ENCODE data around the gene GAS2L1. TPM values are rescaled to one million over a fixed set of nuclear protein-coding genes. Genes with fewer than 3 reads are reported as not detected.

Gene GAS2L1
- polyA plus RNA-seq, 5 donors, result 5.2 to 11.1 (median 7.2) TPM

DNA sequence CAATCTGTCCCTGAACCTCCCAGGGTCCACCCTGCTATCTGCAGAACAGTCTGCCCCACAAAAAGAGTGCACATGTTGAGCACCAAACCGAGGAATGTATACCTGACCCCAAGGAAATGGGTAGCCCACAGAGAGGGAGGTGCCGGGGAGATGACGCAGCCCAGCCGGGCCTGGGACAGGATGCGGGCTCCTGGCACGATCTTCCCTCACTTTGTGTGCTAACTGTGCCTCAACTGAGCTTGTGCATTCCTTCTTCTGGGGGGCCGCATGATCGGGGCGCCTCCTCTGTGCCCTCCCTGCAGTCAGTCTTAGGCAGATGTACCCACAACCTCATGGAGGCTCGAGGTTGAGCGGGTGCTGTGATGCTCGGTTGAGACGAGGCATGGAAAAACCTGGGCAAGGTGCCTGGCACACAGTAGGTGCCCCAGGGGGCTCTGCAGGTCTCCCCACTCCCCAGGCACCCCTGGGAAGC, 2.4 kb downstream of the GAS2L1 start:
- no peak for DNase-seq

DNA sequence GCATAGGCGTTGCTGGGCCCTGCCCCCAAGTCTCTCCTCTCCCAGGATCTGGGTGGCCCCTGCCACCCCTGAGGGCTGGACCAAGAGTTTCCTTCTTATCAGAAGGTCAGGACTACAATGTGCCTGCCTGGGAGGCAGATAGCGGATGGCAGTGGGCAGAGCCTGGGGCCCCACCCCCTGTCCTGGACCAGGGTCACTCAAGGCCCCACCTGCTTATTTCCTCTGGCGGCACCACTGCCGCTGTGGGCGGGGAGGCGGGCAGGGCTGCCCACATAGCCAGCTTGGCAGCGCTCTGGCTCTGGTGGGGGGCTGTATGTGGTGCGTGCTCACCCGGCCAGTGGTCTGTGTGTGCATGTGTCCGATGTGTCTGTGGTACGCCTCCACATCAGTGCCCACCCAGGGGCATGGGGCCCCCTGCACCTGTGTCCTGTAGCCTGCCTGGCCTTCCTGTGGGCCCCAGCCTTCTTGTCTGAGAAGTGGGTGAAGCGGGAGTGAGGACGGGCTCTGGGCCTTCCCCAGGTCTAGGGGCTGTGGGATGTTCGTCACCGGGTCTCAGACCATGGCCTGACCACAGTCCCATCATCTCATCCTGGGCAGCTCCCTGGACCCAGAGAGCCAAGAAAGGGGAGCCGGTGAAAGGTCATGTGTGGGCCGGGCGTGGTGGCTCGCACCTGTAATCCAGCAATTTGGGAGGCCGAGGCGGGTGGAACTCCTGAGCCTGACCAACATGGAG, 3.0 kb downstream of the GAS2L1 start:
- DNase-seq, result no peak

DNA sequence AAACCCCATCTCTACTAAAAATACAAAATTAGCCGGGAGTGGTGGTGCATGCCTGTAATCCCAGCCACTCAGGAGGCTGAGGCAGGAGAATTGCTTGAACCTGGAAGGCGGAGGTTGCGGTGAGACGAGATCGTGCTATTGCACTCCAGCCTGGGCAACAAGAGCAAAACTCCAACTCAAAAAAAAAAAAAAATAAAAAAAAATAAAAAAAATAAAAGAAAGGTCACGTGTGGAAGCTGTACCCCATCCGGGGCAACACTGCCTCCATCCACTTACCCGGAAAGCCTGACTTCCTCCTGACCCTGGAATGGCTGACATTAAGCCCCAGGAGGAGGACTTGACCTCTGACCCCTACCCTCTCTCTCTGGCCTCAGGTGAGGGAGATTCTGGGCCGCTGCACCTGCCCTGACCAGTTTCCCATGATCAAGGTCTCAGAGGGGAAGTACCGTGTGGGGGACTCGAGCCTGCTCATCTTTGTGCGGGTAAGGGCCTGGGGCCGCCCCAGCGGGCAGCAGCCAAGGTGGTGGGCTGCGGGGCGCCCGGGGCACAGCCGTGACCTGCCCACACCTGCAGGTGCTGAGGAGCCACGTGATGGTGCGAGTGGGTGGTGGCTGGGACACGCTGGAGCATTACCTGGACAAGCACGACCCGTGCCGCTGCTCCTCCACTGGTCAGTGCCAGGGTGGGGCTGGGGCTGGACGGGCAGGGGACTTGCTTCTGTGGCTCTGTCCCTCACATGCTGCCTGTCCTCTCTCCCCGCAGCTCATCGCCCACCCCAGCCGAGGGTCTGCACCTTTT, 3.8 kb downstream of the GAS2L1 start:
- DNase-seq, result no peak

DNA sequence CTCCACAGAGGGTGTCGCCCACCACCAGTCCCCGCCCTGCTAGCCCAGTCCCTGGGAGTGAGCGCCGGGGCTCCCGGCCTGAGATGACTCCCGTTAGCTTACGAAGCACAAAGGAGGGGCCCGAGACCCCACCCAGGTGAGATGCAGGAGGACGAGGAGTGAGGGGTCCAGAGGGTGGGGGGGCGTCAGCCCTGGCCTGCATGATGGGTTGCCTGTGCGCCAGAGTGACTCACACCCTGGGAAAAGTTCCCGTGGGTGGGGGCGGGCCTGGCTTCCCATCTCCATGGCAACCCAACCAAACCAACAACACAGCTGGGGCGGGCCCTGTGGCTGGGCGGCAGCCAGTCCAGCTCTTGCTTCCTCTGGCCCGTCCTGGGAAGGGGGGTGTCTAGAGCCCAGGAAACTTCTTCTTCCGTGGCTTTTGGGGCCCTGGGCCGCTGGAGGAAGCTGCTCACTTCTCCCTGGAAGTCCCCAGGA, 4.5 kb downstream of the GAS2L1 start:
- peak; percentile 90 to 93 for DNase-seq

DNA sequence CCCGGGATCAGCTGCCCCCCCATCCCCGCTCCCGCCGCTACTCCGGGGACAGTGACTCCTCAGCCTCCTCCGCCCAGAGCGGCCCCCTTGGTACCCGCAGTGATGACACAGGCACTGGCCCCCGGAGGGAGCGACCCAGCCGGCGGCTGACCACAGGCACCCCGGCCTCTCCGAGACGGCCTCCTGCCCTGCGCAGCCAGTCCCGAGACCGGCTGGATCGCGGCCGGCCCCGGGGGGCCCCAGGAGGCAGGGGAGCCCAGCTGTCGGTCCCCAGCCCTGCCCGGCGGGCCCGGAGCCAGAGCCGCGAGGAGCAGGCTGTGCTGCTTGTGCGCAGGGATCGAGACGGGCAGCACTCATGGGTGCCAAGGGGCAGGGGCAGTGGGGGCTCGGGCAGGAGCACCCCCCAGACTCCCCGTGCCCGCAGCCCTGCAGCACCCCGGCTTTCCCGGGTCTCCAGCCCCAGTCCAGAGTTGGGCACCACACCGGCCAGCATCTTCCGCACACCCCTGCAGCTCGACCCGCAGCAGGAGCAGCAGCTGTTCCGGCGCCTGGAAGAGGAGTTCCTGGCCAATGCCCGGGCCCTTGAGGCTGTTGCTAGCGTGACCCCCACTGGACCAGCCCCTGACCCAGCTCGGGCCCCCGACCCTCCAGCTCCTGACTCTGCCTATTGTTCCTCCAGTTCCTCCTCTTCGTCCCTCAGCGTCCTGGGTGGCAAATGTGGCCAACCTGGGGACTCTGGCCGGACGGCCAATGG, 5.2 kb downstream of the GAS2L1 start:
- no peak for DNase-seq

DNA sequence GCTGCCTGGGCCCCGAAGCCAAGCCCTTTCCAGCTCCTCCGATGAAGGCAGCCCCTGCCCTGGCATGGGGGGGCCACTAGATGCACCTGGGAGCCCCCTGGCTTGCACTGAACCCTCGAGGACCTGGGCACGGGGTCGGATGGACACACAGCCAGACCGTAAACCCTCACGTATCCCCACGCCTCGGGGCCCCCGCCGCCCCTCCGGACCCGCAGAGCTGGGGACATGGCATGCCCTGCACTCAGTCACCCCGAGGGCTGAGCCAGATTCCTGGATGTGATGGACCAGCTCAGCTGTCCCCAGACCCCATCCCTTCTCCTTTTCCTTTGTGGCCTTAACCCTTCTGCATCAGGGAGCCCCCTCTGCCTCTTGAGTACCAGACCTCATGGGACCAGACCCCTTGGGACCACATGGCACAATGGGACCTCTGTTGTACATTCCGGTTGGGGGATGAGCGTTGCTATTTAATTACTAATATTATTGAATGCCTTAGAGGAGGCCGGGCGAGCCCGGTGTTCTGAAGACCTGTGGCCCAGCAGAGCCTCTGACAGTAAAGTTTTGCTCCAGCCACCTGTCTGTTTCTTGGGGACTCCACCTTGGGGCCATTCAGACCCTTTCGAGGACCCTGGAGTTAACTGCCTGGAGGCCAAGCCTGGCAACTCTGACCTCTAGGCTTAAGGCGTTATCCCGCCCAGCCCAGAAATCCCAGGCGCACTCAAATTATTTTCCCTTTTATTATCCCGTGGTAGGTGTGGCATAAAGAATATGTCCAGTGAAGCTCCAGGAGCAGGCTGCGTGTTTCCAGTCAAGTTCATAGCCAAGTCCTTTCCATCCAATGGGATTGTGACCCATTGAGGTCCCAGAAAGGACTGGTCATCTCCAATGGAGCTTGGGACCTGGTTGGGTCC, 6.0 kb downstream of the GAS2L1 start:
- no peak for DNase-seq

DNA sequence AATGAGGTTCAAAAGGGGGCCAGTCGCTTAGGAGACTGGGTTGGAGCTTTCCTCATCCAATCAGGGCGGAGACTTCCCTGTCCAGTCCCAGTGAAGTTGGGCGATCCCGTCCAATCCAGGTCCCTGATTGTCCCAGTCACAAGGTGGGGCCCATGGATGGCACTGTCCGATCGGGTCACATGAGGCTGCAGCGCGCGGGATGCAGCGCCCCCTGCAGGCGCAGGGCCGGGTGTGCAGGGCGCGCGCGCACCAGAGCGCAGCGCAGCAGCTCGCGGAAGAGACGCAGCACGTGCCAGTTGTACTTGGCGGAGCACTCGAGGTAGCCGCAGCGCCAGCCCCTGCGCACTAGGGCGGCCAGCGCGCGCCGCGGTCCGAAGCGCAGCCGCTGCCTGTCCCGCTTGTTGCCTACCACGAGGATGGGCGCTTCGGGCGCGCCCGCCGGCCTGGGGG, 6.7 kb downstream of the GAS2L1 start:
- DNase-seq, result peak; percentile 37 to 42

DNA sequence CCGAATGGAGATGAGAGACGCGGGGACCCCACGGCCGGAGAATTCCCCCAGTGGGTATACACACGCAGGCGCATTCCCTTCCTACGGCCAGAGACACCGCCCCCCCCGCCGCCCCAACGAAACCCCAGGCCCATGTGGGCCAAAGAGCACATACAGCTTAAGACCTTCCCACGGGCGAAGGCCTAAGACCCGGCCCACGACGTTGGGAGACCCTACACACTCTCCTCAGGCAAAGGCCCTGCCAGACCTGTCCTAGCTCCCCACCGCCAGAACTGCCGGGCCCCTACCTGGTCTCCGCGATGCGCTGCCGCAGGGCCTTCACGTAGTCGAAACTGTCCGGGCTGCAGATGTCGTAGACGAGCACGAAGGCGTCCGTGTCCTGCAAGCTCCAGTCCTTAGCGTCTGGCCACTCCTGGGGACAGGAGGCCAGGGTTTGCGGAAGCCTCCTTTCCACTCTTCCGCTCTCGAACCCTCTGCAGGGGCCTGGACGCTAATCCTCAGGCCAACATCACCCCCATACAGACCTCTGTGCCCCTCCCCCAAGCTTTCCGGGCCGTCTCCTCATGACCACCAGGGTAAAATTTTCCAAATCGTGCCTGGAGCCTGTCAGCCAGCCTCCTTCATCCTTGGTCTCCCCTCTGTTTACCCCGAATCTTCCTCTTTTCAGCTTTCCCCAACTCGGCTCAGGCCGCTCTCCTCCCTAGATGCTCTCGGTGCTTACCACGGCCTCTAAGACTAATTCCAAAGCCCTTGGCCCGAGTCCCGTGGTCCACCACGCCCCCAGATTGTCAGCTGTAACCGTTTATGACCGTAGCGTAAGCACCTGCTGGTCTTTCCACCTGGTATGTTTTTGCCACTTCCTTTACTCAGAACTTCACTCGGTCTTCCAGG, 7.4 kb downstream of the GAS2L1 start:
- DNase-seq, result no peak

DNA sequence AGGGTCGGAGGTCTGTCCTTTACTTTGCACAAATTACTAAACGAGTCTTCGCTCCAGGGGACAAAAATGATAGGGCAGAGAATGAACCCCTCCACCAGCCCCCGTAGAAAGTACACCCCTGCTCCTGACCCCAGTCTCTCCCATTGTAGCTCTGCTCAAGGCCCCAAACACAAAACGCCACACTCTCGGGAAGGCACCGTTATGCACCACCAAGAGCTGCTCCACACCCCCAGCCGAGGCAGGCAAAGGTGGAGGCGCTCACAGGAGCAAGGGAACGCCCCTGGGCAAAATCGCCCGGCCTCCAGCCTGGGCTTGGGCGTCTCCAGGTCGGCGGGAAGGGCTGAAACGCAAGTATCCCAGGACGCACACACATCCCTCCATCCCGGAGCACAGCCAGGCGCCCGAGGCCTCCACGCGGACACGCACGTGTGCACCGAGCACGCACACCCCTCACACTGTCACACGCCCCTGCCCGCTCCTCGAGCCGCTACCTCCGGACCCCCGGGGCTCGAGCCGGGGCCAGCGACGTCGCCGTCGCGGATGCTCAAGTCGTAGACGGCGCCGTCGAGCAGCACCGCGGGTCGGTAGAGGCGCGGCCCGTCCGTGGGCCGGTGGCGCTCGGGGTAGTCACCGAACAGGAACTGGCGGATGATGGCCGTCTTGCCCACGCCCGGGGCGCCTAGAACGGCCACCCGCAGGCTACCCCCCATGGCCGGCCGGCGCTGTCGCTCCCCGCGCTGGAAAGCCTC, 8.3 kb downstream of the GAS2L1 start:
- DNase-seq, result no peak

DNA sequence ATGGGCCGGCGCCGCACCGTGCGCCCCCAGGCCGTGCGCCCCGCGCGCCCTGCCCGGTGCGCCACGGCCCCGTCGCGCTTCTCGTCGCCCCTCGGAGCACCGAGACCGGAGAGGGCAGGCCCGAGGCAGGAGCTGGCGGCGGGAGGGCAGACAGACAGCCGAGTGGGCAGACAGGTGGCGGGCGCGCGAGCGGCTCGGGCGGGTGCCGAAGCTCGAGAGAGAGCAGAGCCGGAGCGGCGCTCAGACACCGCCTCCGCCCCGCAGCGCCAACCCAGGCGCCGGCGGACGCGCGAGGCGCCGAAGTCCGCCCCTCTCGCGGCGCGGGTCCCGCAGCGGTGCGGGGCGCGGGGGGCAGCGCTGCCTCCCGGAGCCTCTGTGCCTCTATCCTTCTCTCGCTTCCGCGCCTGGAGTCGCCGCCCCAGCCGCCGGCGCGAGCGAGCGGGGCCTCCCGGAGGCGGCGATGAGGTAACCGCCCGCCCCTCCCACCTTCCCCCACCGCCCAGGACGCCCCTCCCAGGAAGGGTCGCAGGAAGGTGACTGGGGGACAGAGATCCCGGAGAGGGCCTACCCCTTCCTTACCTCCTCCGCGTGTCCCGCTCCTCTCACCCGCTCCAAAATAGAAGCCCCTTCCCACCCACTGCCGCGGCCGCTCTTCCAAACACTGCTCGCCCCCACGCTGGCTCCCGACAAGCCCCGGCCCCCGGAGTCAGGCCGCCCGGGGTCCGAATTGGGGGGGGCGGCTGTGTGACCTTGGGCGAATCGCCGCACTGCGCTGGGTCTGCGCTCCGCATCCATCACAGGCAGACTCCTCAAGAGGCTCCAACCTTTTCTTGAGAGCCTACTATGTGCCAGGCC, 9.1 kb downstream of the GAS2L1 start, which contains the start of gene RASL10A:
RASL10A (minus strand) TSS at position 412 of the 855 bp plus-strand sequence. CDS start 451 bp downstream, outside the sequence.
- DNase-seq, result no peak

DNA sequence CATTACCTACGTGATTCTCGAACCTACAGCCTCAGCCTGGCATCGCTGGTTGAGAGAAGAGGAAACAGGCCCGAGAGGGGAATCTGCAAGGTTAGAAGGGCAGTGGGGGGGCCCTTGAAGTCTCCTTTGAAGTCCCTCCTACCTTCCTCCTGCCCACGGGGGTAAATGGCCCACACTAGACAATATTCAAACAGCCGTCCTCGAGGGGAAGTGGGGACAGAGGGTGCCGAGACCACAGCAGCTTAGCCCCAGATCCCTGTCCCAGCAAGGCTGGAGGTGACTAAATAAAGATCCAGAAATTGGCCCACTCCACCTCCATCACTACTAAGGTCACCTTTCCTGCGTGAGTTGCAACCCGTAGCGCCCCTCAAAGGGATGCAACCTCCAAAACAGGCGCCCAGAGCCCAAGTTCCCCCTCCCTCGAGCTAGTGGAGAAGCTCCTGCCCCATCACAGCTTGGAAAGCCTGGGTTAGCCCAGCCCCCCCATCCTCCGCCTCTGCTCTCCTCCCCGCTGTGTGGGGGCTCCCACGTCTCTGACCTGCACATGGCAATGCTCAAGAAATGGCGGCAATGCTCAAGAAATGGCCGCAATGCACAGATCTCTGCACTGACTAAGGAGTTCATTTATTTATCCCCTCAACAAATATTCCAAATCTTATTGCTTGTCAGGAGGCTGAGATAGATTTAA, 9.8 kb downstream of the GAS2L1 start:
- DNase-seq, result no peak

DNA sequence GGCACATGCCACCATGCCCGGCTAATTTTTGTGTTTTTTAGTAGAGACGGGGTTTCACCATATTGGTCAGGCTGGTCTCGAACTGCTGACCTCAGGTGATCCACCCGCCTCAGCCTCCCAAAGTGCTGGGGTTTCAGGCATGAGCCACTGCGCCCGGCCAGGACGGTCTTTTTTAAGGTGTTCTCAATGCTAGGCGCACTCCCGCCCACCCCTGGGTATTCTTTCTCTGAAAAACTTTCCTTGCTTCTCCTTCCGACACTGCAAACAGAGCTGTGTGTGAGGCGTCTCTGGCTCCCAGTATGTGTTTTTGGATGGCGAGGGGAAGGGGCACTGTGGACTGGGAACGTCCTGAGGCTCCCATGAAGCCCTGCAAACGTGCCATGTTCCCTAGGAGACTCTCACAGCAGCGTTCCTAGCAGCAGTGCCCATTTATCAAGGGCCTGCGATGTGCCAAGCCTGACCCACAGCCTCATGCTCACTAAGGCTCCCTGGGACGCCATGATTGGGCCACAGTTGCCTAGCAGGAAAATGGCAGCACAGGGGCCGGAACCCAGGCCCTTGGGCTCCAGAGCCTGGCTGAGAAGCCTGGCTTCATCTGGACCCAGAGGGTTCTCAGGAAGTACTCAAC, 11.5 kb downstream of the GAS2L1 start:
- no peak for DNase-seq

DNA sequence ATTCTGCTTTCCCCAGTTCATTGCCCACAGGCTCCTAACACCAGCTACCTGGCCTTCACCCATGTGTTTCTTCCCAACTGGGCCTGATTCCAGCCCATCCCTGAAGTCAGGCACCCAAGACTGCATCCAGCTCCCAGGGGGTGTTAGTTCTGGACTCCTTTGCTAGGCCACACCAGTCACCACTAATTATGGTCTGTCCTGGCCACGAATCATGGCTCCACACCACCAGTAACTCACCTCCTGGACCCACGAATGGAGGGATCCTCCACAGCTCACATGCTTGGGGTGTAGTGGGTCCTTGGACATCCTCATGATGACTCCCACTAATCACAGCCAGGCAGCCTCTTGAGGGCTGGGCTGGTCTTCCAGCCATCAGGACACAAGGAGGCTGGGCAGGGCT, 12.6 kb downstream of the GAS2L1 start:
- DNase-seq, result no peak

DNA sequence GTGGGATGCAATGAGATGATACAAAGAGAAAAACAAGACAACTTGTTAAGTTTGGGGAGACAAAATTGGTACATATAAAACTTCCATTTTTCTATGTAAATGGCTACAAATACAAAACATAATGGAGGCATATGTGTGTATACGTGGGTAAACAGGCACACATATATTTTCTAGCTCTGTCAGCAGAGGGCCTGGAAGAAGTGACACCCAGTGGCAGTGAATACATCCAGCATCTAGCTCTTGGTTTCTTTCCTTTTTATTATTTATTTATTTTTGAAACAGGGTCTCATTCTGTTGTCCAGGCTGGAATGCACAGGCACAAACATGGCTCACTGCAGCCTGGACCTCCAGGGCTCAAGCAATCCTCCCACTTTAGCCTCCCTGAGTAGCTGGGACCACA, 14.1 kb downstream of the GAS2L1 start:
- DNase-seq, result no peak

DNA sequence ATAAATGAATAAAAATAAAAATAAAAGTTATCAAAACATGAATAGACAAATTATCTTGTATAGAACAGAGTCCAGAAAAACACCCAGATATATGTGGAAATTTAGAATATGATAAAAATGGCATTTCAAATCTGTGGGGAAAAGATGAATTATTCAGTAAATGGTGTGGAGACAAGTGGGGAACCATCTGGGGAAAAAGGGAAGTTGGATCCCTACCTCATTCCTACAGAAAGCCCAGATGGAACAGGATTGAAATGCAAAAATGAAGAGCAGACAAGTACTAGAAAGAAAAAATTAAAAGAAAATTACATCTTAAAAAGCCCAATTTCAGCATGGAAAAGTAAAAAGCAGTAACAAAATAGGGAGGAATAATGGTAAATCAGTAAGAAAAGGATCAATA, 17.2 kb downstream of the GAS2L1 start:
- DNase-seq, result no peak

DNA sequence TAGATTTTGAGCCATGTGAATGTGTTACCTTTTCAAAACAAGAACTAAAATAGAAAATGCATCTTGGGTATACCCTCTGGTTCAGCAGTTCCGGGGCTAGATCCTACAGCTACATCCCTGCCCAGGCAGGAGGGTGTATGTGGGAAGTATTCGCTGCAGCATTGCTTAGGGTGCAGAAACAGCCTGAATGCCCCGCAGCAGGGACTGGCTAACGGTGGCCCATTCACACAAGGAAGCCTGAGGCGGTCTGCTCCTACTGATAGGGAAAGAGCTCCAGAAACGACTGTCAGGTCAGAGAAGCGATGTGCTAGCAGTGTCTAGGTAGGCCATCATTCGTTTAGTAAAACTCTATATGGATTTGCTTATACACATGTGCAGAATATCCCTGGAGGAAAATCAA, 18.9 kb downstream of the GAS2L1 start:
- no peak for DNase-seq

DNA sequence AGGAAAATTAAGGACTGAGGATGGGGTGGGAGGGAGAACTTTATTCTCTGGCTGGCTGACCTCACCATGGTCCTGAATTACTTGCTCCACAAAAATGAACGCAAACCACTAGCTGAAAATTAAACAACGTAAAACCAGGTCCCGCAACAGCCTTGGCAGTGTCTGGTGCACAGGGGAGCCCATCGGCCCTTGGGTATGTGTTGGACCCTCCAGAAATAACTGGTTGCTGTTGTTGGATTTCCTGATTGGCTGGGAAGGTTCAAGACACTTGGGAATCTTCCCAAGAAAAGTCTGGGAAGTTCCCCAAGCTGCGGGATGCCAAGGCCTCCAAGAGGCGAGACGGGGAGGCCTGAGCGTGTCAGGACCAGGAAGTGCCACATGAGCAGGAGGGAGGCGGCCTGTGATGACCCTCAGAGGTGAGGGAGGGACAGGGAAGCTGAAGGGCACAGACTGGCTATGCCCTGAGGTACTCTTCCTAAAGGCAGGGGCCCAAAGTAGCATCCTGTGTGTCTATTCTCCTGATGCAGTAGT, 19.4 kb downstream of the GAS2L1 start:
- DNase-seq, result no peak

All from right lung (tissue), 5 donors.